Caco-2 (cell line): ENCODE results near the gene CTNND2. TPM values are rescaled to one million over a fixed set of nuclear protein-coding genes. Genes with fewer than 3 reads are reported as not detected.

Experiments
- BruUV-seq: library from RNA; stranded (reverse); fragments of 400-500 nt; replicated peaks from 2 replicates; lab custom pipeline; 2021; lab: Mats Ljungman, UMichigan
- CTCF ChIA-PET: fragments of 300-600 bp; sonication (Branson Sonifier 250); formaldehyde crosslinking; loops from one replicate; lab custom pipeline; 2022; ENCODE audit warnings: antibody characterized with exemption; lab: Charles Lee
- POLR2A ChIA-PET: fragments of 300-600 bp; sonication (Branson Sonifier 250); formaldehyde crosslinking; loops from one replicate; lab custom pipeline; 2022; ENCODE audit warnings: antibody characterized with exemption; lab: Charles Lee
- DNase-seq, 2 experiments: peaks; one replicate each; pipeline versions ENCODE4 v3.0.0 to v3.0.0-alpha.2; 2020 to 2022
- H3K27me3 ChIP-seq: replicated peaks from 2 replicates; pipeline ENCODE4 v1.6.0; 2011; ENCODE audit warnings: low read length; ENCODE audit not compliant: control insufficient read depth, insufficient read depth
- H3K36me3 ChIP-seq: 2 replicates; pipeline ENCODE4 v1.5.1; 2011; ENCODE audit warnings: low read length; ENCODE audit not compliant: control insufficient read depth, insufficient read depth
- H3K4me1 ChIP-seq: fragments of 250-450 bp; sonication (Bioruptor Pico); 2 replicates; pipeline ENCODE4 v1.5.1; 2020; ENCODE audit warnings: mild to moderate bottlenecking
- H3K4me3 ChIP-seq: 2 replicates; pipeline ENCODE4 v1.5.1; 2011; ENCODE audit warnings: low read depth, mild to moderate bottlenecking, control low read depth, low read length
- H3K9me3 ChIP-seq: fragments of 250-450 bp; sonication (Bioruptor Pico); 2 replicates; pipeline ENCODE4 v1.5.1; 2020; ENCODE audit warnings: mild to moderate bottlenecking, moderate library complexity
- H3K27ac Mint-ChIP-seq: one replicate; pipeline ENCODE4 v1.8.0; 2022; ENCODE audit warnings: mixed read lengths; ENCODE audit not compliant: unreplicated experiment
- H3K27me3 Mint-ChIP-seq: one replicate; pipeline ENCODE4 v1.8.0; 2022; ENCODE audit warnings: mixed read lengths; ENCODE audit not compliant: insufficient read depth, unreplicated experiment
- H3K36me3 Mint-ChIP-seq: one replicate; pipeline ENCODE4 v1.8.0; 2022; ENCODE audit warnings: mild to moderate bottlenecking, mixed read lengths; ENCODE audit not compliant: insufficient read depth, unreplicated experiment
- H3K4me1 Mint-ChIP-seq: one replicate; pipeline ENCODE4 v1.8.0; 2022; ENCODE audit warnings: low read depth, mixed read lengths; ENCODE audit not compliant: unreplicated experiment
- H3K4me3 Mint-ChIP-seq: one replicate; pipeline ENCODE4 v1.8.0; 2022; ENCODE audit warnings: mild to moderate bottlenecking, moderate library complexity, mixed read lengths; ENCODE audit not compliant: unreplicated experiment
- H3K9me3 Mint-ChIP-seq: one replicate; pipeline ENCODE4 v1.8.0; 2022; ENCODE audit warnings: mixed read lengths; ENCODE audit not compliant: unreplicated experiment
- intact Hi-C: fragments of 100-400 bp; cut with micrococcal nuclease; formaldehyde crosslinking; loops from one replicate; pipeline ENCODE4 v1.10.0; 2022; ENCODE audit not compliant: unreplicated experiment
- total RNA-seq: library from RNA; stranded (reverse); gene quantifications from 2 replicates; pipeline ENCODE4 v1.2.3, GENCODE V29; 2022
- TF ChIP-seq, protein P1 (sequence below), 2 experiments: fragments of 200-600 bp in 1 of 2; IDR thresholded peaks; 1 replicate in 1 of 2; 2 replicates in 1 of 2; pipeline versions ENCODE4 v1.5.1 to v1.8.0; 2011 to 2022; ENCODE audit warnings: antibody characterized with exemption in 1 of 2, control low read depth in 1 of 2, inconsistent platforms in 1 of 2, low read depth in 1 of 2, low read length in 1 of 2, mild to moderate bottlenecking in 1 of 2, moderate library complexity in 1 of 2; ENCODE audit not compliant: insufficient read depth in 1 of 2, severe bottlenecking in 1 of 2, unreplicated experiment in 1 of 2

The CTNND2 gene
- total RNA-seq, 1 experiment from 2014 or later, result 0.32 TPM

DNA sequence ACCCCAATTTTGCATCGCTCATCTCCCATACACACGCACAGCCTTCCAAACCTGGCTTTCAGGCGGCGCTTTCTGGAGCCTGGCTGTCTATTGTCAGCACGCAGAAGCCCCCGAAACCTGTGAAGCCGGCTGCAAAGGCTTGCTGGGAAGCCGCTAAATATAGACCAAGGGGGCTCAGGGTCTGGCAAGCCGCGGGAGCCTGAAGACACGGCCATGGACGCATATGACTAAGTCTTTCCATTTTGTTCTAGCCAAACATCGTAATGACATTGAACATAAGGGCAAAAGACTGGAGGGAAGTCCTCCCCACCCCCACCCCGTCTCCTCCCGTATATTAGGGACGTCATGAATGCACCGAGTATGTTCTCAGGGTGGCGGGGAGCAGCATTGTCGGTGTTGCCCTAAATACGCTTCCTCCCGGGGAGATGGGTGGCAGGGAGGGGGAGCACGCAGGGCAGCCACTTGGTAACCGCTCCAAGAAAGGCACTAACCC, 1.1 kb downstream of the CTNND2 start:
- BruUV-seq, result no TSS peak
- POLR2A ChIA-PET, result no interaction called here
- no peaks in the 10 kb centered on the region for H3K9me3 Mint-ChIP-seq
- Histone ChIP-seq H3K27me3 (no peaks in the 10 kb centered on the region; the same call in 1 of the 2 replicates), H3K9me3 (no peaks in the 10 kb centered on the region; the same call in 1 of the 2 replicates), H3K4me1 (no peaks in the 10 kb centered on the region), H3K36me3 (no peaks in the 10 kb centered on the region), H3K4me3 (no peak overlapping the region)
- H3K4me3 Mint-ChIP-seq, result no peak overlapping the region
- no peak overlapping the region for H3K27ac Mint-ChIP-seq
- H3K36me3 Mint-ChIP-seq, result no peaks in the 10 kb centered on the region
- CTCF ChIA-PET, result no interaction called here
- intact Hi-C loops, result no loop called here
- peaks cover 12% of the 10 kb centered on the region for H3K27me3 Mint-ChIP-seq
- DNase-seq, result no peak
- TF ChIP-seq, protein P1, sequence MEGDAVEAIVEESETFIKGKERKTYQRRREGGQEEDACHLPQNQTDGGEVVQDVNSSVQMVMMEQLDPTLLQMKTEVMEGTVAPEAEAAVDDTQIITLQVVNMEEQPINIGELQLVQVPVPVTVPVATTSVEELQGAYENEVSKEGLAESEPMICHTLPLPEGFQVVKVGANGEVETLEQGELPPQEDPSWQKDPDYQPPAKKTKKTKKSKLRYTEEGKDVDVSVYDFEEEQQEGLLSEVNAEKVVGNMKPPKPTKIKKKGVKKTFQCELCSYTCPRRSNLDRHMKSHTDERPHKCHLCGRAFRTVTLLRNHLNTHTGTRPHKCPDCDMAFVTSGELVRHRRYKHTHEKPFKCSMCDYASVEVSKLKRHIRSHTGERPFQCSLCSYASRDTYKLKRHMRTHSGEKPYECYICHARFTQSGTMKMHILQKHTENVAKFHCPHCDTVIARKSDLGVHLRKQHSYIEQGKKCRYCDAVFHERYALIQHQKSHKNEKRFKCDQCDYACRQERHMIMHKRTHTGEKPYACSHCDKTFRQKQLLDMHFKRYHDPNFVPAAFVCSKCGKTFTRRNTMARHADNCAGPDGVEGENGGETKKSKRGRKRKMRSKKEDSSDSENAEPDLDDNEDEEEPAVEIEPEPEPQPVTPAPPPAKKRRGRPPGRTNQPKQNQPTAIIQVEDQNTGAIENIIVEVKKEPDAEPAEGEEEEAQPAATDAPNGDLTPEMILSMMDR (IDR thresholded peaks at IDR 0.05; ENCODE audit: insufficient read depth in 1 of 2, low read depth in 1 of 2, low read length in 1 of 2, severe bottlenecking in 1 of 2, unreplicated experiment in 1 of 2), result no peak
- no peaks in the 10 kb centered on the region for H3K4me1 Mint-ChIP-seq

DNA sequence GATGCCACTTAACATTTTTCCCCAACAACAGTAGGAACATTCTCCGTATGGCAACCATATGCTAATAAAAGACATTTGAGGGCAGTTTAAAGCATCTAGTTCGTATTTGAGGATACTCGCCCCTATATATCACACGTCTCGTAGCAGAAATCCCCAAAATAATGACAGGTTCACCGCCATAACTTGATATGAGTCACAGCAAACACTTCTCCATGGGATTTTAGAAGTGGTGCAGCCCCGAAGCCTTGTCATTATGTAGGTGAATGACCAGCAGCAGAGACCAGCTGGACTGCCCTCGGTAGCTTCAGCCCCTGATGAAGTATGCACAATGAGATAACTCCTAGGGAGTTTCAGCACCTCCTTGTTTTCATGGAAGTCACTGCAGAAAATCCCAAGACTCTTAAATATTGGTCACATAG, 2.0 kb downstream of the CTNND2 start:
- POLR2A ChIA-PET, result no interaction called here
- Histone ChIP-seq H3K9me3 (no peaks in the 10 kb centered on the region; the same call in 1 of the 2 replicates), H3K4me3 (no peak overlapping the region), H3K4me1 (no peaks in the 10 kb centered on the region), H3K36me3 (no peaks in the 10 kb centered on the region), H3K27me3 (no peaks in the 10 kb centered on the region; the same call in 1 of the 2 replicates)
- no TSS peak for BruUV-seq
- Mint-ChIP-seq H3K27me3 (peaks cover 12% of the 10 kb centered on the region), H3K9me3 (no peaks in the 10 kb centered on the region), H3K4me3 (no peak overlapping the region), H3K4me1 (no peaks in the 10 kb centered on the region), H3K27ac (no peak overlapping the region), H3K36me3 (no peaks in the 10 kb centered on the region)
- intact Hi-C loops, result no loop called here
- TF ChIP-seq, protein P1 (IDR thresholded peaks at IDR 0.05; ENCODE audit: insufficient read depth in 1 of 2, low read depth in 1 of 2, low read length in 1 of 2, severe bottlenecking in 1 of 2, unreplicated experiment in 1 of 2), result no peak
- CTCF ChIA-PET, result no interaction called here
- DNase-seq, result no peak

DNA sequence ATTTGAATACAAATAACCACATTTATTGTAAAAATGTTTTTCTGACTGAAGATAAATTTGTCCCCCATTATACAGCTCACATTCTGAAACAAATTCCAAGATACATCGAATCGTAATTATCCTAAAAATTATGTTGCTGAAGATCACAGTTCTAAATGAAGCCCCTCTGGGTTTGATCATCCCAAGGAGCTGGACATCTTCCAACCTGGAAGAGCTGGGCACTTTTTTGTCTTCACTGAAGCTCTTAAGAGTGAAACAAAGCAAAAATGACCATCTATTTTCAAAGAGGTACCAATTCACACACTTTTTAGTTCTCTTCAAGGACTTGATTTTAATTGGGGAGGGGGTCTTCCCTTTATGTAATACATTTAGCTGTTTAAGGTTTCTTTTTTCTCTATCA, 5.5 kb downstream of the CTNND2 start:
- intact Hi-C loops, result no loop called here
- Mint-ChIP-seq H3K27me3 (peaks cover 10% of the 10 kb centered on the region), H3K36me3 (no peaks in the 10 kb centered on the region), H3K4me3 (no peak overlapping the region), H3K4me1 (no peaks in the 10 kb centered on the region), H3K27ac (no peak overlapping the region), H3K9me3 (no peaks in the 10 kb centered on the region)
- TF ChIP-seq, protein P1 (IDR thresholded peaks at IDR 0.05; ENCODE audit: insufficient read depth in 1 of 2, low read depth in 1 of 2, low read length in 1 of 2, severe bottlenecking in 1 of 2, unreplicated experiment in 1 of 2), result no peak
- no peak for DNase-seq
- no TSS peak for BruUV-seq
- no peaks in the 10 kb centered on the region for H3K36me3 ChIP-seq
- POLR2A ChIA-PET, result no interaction called here
- CTCF ChIA-PET, result no interaction called here
- no peaks in the 10 kb centered on the region; the same call in 1 of the 2 replicates for H3K9me3 ChIP-seq
- no peak overlapping the region for H3K4me3 ChIP-seq
- no peaks in the 10 kb centered on the region for H3K4me1 ChIP-seq
- H3K27me3 ChIP-seq, result no peaks in the 10 kb centered on the region
